Activated CD4-positive, alpha-beta memory T cell treated with anti-CD3 and anti-CD28 coated beads for 36 hours (primary cell): Measurements from ENCODE around the gene TEKTIP1. TPM values are rescaled to one million over a fixed set of nuclear protein-coding genes. Genes with fewer than 3 reads are reported as not detected.

Experiments used
- CTCF ChIA-PET: fragments of 350-600 bp; sonication (Branson Sonifier 250); formaldehyde crosslinking; loops from one replicate; lab custom pipeline; 2021; ENCODE audit warnings: antibody characterized with exemption, inconsistent platforms; lab: Charles Lee
- POLR2A ChIA-PET: fragments of 350-600 bp; sonication (Branson Sonifier 250); formaldehyde crosslinking; loops from one replicate; lab custom pipeline; 2021; ENCODE audit warnings: antibody characterized with exemption; lab: Charles Lee
- DNase-seq: peaks from one replicate; pipeline ENCODE4 v3.0.0-alpha.2; 2020
- H3K27ac Mint-ChIP-seq: one replicate; pipeline ENCODE4 v1.8.0; 2021; ENCODE audit warnings: mixed read lengths
- H3K27me3 Mint-ChIP-seq: one replicate; pipeline ENCODE4 v1.8.0; 2021; ENCODE audit warnings: mixed read lengths
- H3K36me3 Mint-ChIP-seq: one replicate; pipeline ENCODE4 v1.8.0; 2021; ENCODE audit warnings: mixed read lengths
- H3K4me1 Mint-ChIP-seq: one replicate; pipeline ENCODE4 v1.8.0; 2021; ENCODE audit warnings: low read depth, mixed read lengths
- H3K4me3 Mint-ChIP-seq: one replicate; pipeline ENCODE4 v1.8.0; 2021; ENCODE audit warnings: mild to moderate bottlenecking, mixed read lengths
- H3K9me3 Mint-ChIP-seq: one replicate; pipeline ENCODE4 v1.8.0; 2021; ENCODE audit warnings: mixed read lengths
- intact Hi-C: fragments of 100-400 bp; cut with micrococcal nuclease; formaldehyde crosslinking; loops from one replicate; pipeline ENCODE4 v1.15.1; 2023
- total RNA-seq, 2 experiments: library from RNA; stranded (reverse); gene quantifications; one replicate each; pipeline ENCODE4 v1.2.3, GENCODE V29; 2021

The TEKTIP1 gene
- total RNA-seq, 2 experiments from 2014 or later = 1.1 to 1.8 TPM

- DNase-seq = no peak
- Mint-ChIP-seq H3K9me3 (no peaks in the 10 kb centered on the region), H3K4me1 (peaks cover 23% of the 10 kb centered on the region), H3K27me3 (no peaks in the 10 kb centered on the region), H3K27ac (no peak overlapping the region), H3K36me3 (peaks cover 2% of the 10 kb centered on the region), H3K4me3 (no peak overlapping the region)
- intact Hi-C loops = no loop called here
- POLR2A ChIA-PET = interaction anchor here (1.2 kb wide), 1 partner anchor 19 kb away, joined by 3 read pairs; the partner anchor contains the start of gene DOHH
- CTCF ChIA-PET = interaction anchor here (1.3 kb wide), 1 partner anchor 25 kb away, joined by 3 read pairs; no protein-coding TSS in a partner anchor
Measured at GRCh38 chr19:3519126-3519525, 19.8 kb upstream of the TEKTIP1 start.

DNA sequence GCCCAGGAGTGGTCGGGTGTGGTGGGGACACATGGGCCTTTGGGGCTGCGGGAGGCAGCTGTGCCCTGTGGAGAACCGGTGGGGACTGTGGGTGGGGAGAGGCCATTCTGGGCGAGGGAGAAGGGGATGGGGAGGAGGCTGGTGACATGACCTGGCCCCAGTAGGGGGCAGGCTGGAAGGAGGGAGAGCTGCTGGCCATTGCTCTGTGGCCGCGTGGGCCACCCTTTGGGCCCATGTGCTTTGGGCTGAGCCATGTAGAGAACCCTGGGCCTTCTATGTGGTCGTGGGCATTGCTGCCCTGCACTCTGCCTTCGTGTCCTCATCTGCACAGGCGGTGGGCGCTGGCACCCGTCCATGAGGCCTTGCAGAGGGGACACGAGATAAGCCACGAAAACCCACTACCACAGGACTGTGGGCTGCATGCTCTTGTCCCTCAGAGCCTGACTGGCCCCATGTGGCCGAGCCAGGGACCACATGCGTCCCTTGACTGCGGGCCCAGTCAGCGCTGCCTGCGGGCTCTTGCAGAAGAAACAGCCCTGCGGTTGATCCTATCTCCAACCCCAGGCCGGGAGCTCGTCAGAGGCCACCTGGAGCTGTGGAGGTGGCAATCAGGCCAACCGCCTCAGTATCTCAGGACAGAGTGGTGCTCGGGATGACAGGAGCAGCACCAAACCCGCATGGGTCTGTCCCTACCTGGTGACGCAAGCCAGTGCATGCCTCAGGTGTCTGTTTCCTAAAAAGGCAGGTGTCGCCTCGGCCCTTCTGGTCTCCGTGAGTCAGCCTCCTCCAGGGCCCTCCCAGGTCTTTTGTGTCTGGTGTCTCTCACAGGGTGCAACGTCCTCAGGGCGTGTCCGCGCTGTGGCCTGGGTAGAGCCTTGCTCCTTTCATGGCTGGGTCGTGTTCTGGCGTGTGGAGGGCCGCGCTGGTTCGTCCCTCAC is 18.5 kb upstream of the TEKTIP1 start:
- CTCF ChIA-PET = no interaction called here

DNA sequence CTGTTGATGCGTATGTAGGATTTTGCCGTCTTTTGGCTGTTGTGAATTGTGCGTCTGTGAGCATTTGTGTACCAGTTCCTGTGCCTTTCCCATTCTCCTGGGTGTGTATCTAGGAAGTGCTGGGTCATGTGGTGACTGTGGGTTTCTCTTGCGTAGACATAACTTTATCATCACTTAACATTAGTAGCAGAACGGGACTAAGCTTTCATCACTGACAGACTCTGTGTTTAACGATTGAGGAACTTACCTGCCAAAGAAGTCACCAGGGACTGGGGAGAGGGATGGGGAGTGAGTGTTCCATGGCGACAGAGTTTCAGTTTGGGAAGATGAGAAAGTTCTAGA is 17.9 kb upstream of the TEKTIP1 start:
- DNase-seq = no peak
- H3K36me3 Mint-ChIP-seq = peaks cover 2% of the 10 kb centered on the region
- ChIA-PET POLR2A (no interaction called here), CTCF (interaction anchor here (0.6 to 0.7 kb wide), 2 partner anchors 70 to 1615 kb away, joined by 3 to 4 read pairs; no protein-coding TSS in a partner anchor)
- no peak overlapping the region for H3K27ac Mint-ChIP-seq
- H3K4me3 Mint-ChIP-seq = no peak overlapping the region
- H3K27me3 Mint-ChIP-seq = no peaks in the 10 kb centered on the region
- intact Hi-C loops = no loop called here
- H3K9me3 Mint-ChIP-seq = no peaks in the 10 kb centered on the region
- H3K4me1 Mint-ChIP-seq = peaks cover 13% of the 10 kb centered on the region

More for the DNA sequence above, 18.5 kb upstream of the TEKTIP1 start:
- POLR2A ChIA-PET = no interaction called here
- H3K27ac Mint-ChIP-seq = no peak overlapping the region
- no peaks in the 10 kb centered on the region for H3K9me3 Mint-ChIP-seq
- H3K4me3 Mint-ChIP-seq = no peak overlapping the region
- H3K36me3 Mint-ChIP-seq = peaks cover 2% of the 10 kb centered on the region
- H3K27me3 Mint-ChIP-seq = no peaks in the 10 kb centered on the region
- intact Hi-C loops = no loop called here
- DNase-seq = no peak
- H3K4me1 Mint-ChIP-seq = peaks cover 18% of the 10 kb centered on the region

DNA sequence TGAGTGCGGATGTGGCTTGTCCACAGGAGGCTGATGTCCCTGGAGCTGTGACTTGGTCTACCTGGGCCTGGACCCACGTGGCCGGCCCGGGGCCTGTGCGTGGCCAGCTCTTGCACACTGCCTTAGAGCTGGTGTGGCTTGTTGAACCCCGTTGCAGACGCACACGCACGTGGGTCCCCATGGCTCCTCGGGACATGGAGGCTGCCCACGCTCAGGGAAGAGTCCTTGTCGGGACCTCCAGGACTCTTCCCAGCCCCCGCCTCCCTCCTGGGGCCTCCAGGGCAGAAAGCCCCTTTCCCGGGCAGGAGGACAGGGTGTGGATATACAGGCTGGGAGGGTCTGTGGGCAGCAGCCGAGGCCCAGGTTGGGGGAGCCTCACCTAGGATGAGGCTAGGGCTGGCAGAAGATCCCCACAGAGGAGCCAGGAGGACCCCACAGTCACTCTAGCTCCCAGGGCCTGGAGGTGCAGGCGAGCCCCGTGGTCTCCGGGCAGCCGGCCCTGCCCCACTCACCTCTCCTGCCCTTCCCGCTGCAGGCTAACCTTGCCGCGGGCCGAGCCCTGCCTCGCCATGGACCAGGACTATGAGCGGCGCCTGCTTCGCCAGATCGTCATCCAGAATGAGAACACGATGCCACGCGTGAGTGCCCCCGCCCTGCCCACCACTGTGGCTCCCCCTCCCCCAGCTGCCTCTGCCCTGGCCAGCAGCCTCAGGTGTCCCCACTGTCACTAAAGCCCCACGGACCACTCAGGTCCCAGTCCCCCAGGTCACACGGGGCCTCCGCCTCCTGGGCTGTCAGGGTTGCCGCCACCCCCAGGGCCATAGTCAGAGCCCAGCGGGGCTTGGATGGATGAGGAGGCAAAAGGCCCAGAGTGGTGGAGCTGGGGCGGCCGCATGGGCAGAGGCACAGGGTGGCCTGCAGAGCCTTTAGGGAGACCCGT is 16.3 kb upstream of the TEKTIP1 start:
- ChIA-PET POLR2A (no interaction called here), CTCF (interaction anchor here (2.3 kb wide), 1 partner anchor 22 kb away, joined by 6 read pairs; no protein-coding TSS in a partner anchor)
- Mint-ChIP-seq H3K27me3 (no peaks in the 10 kb centered on the region), H3K27ac (no peak overlapping the region), H3K36me3 (peaks cover 2% of the 10 kb centered on the region), H3K9me3 (no peaks in the 10 kb centered on the region), H3K4me3 (no peak overlapping the region), H3K4me1 (peaks cover 3% of the 10 kb centered on the region)
- DNase-seq = no peak
- intact Hi-C loops = no loop called here

DNA sequence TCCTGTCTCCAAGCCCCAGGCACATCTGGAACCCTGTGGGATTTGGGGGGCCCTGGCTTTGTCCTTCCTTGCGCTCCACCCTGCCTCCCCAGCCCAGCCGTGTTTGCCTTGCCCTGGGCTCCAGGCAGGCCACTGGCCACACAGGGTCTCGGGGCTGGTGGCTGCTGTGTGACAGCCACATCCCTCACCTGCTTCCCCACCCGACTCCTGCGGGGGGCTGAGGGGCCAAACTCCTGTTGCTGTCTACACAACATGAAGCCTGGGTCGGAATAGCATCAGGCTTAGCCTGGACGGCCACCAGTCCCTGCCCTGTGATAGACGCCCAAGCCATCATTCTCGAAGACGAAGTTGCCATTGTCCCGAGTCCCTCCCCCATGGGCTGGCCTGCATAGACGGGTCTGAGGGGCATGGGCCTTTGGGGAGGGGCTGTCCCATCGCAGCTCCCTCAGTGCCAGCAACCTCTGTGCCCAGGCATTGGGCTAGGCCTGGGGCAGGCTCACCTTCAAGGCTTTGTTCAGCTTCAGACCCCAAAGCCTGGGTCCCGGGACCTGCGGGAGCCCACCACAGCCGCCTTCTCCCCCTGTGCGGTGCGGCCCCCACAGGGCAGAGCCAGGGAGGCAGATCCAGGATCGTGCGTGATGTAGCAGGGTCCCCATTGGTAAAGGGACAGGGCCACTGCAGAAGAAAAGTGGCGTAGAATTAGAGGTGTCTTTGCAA is 15.5 kb upstream of the TEKTIP1 start:
- Mint-ChIP-seq H3K4me3 (no peak overlapping the region), H3K4me1 (peaks cover 2% of the 10 kb centered on the region), H3K27ac (no peak overlapping the region), H3K9me3 (no peaks in the 10 kb centered on the region), H3K36me3 (peaks cover 2% of the 10 kb centered on the region), H3K27me3 (no peaks in the 10 kb centered on the region)
- intact Hi-C loops = no loop called here
- ChIA-PET POLR2A (no interaction called here), CTCF (interaction anchor here (2.3 kb wide), 1 partner anchor 21 kb away, joined by 6 read pairs; no protein-coding TSS in a partner anchor)
- DNase-seq = no peak

DNA sequence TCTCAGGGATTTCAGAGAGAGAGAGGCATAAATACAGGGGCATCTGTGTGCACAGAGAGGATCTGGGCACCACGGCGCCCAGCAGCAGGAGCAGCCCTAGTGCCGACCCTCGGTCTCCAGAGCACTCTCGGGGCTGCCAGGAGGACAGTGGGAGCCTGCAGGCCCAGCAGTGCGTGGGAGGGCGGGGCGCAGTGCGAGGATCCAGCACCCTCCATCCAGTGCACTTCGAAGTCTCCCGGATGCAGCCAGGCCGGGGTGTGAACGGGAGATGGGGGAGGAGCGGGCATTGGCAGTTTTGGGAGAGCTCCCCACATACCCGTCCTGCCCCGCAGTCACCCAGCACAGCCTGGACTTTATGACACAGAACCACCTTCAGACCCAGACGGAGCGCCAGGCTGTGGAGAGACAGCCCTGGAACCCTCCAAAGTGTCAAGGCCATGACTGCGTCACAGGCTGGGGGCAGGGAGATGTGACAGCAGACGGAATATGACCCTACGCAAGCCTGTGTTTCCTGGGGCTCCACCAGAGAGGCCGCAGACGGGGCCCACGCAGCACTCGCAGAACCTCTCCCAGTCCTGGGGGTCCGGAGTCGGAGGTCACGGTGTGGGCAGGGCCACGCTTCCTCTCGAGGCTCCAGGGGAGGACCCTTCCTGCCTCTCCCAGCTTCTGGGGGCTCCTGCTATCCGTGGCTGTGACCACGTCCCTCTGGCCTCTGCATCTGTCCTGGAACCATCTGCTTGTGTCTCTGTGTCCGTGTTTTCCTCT is 14.7 kb upstream of the TEKTIP1 start:
- peaks cover 2% of the 10 kb centered on the region for H3K36me3 Mint-ChIP-seq
- no peak overlapping the region for H3K4me3 Mint-ChIP-seq
- intact Hi-C loops = no loop called here
- H3K9me3 Mint-ChIP-seq = no peaks in the 10 kb centered on the region
- DNase-seq = no peak
- no peak overlapping the region for H3K27ac Mint-ChIP-seq
- POLR2A ChIA-PET = no interaction called here
- no peaks in the 10 kb centered on the region for H3K4me1 Mint-ChIP-seq
- CTCF ChIA-PET = interaction anchor here (2.3 kb wide), 1 partner anchor 21 kb away, joined by 6 read pairs; no protein-coding TSS in a partner anchor
- no peaks in the 10 kb centered on the region for H3K27me3 Mint-ChIP-seq

DNA sequence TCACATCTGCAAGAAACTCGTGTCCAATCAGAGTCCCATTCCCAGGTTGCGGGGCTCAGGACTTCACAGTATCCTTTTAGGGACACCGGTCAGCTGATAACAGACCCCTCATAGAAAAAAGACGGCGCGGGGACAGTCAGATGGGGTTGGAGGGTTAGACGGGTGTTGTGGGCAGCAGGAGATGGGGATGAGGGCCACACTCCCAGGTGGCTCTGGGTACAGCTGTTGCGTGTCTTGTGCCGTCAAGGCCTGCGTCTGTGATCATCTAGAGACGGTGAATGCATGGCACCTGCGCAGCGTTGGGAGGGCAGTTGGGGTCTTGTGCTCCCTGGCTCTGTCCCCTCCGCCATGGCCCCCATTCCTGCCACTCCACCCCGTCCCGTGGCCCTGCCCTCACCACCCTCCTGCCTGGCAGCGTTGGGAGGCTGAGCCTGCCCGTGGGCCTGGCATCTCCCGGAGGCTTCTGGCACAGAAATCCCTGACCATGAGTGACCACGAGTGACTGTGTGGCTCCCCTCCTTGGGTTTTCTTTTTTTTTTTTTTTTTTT is 14.0 kb upstream of the TEKTIP1 start:
- no peak overlapping the region for H3K27ac Mint-ChIP-seq
- intact Hi-C loops = no loop called here
- POLR2A ChIA-PET = no interaction called here
- no peaks in the 10 kb centered on the region for H3K27me3 Mint-ChIP-seq
- CTCF ChIA-PET = no interaction called here
- H3K36me3 Mint-ChIP-seq = peaks cover 2% of the 10 kb centered on the region
- no peaks in the 10 kb centered on the region for H3K4me1 Mint-ChIP-seq
- no peak overlapping the region for H3K4me3 Mint-ChIP-seq
- no peaks in the 10 kb centered on the region for H3K9me3 Mint-ChIP-seq
- no peak for DNase-seq

GRCh38 chr19:3526507-3527237 is 12.3 kb upstream of the TEKTIP1 start:
- DNase-seq = no peak
- H3K9me3 Mint-ChIP-seq = no peaks in the 10 kb centered on the region
- no peaks in the 10 kb centered on the region for H3K27me3 Mint-ChIP-seq
- CTCF ChIA-PET = interaction anchor here (2.6 kb wide), 1 partner anchor 19 kb away, joined by 9 read pairs; no protein-coding TSS in a partner anchor
- no peaks in the 10 kb centered on the region for H3K4me1 Mint-ChIP-seq
- peaks cover 8% of the 10 kb centered on the region for H3K36me3 Mint-ChIP-seq
- intact Hi-C loops = no loop called here
- no peak overlapping the region for H3K27ac Mint-ChIP-seq
- H3K4me3 Mint-ChIP-seq = no peak overlapping the region
- POLR2A ChIA-PET = no interaction called here

GRCh38 chr19:3527238-3527910 is 11.6 kb upstream of the TEKTIP1 start:
- Mint-ChIP-seq H3K36me3 (peaks cover 5% of the 10 kb centered on the region), H3K4me3 (no peak overlapping the region), H3K9me3 (no peaks in the 10 kb centered on the region), H3K27ac (no peak overlapping the region), H3K4me1 (no peaks in the 10 kb centered on the region), H3K27me3 (no peaks in the 10 kb centered on the region)
- CTCF ChIA-PET = interaction anchor here (2.6 kb wide), 1 partner anchor 18 kb away, joined by 9 read pairs; no protein-coding TSS in a partner anchor
- DNase-seq = no peak
- POLR2A ChIA-PET = no interaction called here
- intact Hi-C loops = no loop called here

GRCh38 chr19:3528080-3528479 is 10.9 kb upstream of the TEKTIP1 start:
- intact Hi-C loops = no loop called here
- no peak overlapping the region for H3K4me3 Mint-ChIP-seq
- no peaks in the 10 kb centered on the region for H3K4me1 Mint-ChIP-seq
- DNase-seq = no peak
- no peaks in the 10 kb centered on the region for H3K9me3 Mint-ChIP-seq
- H3K27me3 Mint-ChIP-seq = no peaks in the 10 kb centered on the region
- ChIA-PET POLR2A (no interaction called here), CTCF (interaction anchor here (2.6 kb wide), 1 partner anchor 18 kb away, joined by 9 read pairs; no protein-coding TSS in a partner anchor)
- peaks cover 6% of the 10 kb centered on the region for H3K36me3 Mint-ChIP-seq
- H3K27ac Mint-ChIP-seq = no peak overlapping the region
